HG03460 (cell line): ENCODE measurements around the gene C7orf33.
"Not testable (repeated sequence)": the region's sequence is repeated elsewhere in the genome, so short reads cannot be mapped to it uniquely, and the experiment has no call there.

Source experiments
- ATAC-seq: cut with Tn5 transposase; IDR thresholded peaks from one replicate; pipeline ENCODE4 v1.9.1; 2021; ENCODE audit not compliant: unreplicated experiment

The C7orf33 gene

DNA sequence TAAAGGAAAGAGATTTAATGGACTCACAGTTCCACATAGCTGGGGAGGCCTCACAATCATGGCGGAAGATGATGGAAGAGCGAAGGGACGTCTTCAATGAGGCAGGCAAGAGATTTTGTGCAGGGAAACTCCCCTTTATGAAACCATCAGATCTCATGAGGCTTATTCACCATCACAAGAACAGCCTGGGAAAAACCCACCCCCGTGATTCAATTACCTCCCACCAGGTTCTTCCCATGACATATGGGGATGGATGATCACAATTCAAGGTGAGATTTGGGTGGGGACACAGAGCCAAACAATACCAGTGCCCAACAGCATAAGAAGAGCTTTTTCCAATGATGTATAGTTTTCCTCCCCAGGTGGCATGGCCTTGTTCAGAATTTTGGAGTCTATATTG is 11.2 kb upstream of the C7orf33 start:
- ATAC-seq: no peak

GRCh38 chr7:148580446-148580845 is 10.1 kb upstream of the C7orf33 start:
- no peak for ATAC-seq

GRCh38 chr7:148581624-148582023 is 8.9 kb upstream of the C7orf33 start:
- no peak for ATAC-seq

GRCh38 chr7:148584154-148584827 is 6.3 kb upstream of the C7orf33 start:
- peak; percentile 89 for ATAC-seq

GRCh38 chr7:148585399-148585798 is 5.2 kb upstream of the C7orf33 start:
- ATAC-seq: no peak

GRCh38 chr7:148587076-148587475 is 3.5 kb upstream of the C7orf33 start:
- no peak for ATAC-seq

- no peak for ATAC-seq
These were observed 2.4 kb upstream of the C7orf33 start for GRCh38 chr7:148588168-148588567.

GRCh38 chr7:148588670-148589131 is 1.9 kb upstream of the C7orf33 start:
- ATAC-seq: no peak

DNA sequence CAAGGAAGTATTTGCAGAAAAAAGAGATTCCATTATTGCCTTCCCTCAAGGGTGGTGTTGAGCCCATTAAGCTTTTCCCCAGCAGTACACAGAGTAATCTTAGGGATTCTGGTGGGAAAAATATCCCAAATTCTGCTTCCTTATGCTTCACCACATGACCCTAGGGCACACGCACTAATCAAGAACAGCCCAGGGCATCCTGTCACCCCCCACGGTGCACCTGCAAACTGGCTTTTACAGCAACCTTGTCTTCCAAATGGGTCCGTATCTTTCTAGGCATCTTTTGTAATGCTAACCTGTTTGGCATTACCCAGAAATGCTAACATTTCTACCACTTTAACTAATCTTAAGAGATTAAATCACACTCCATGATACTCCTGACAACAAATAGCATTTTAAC is 926 bp upstream of the C7orf33 start:
- ATAC-seq: no peak

GRCh38 chr7:148596354-148596753 is 5.8 kb downstream of the C7orf33 start:
- ATAC-seq: not testable (repeated sequence)

DNA sequence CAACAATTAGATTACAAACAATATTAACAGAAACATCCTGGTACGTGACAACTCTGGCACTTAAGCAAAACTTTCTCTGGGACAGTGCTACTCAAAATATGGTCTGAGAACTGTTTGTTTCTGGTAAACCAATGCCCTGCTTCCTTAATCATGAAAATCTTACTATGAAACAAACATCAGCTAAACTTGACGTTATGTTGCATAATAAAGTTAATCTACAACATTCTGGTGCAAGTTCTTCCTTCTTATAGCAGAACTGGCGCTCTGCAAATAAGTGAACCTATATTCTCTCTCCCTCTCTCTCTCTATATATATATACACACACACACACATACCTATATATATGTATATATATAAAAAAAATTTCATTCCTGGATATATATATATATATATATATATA is 7.8 kb downstream of the C7orf33 start:
- ATAC-seq: no peak

GRCh38 chr7:148605350-148605749 is 14.8 kb downstream of the C7orf33 start:
- no peak for ATAC-seq

GRCh38 chr7:148607151-148607661 is 16.6 kb downstream of the C7orf33 start:
- ATAC-seq: no peak

GRCh38 chr7:148609045-148609725 is 18.6 kb downstream of the C7orf33 start:
- ATAC-seq: no peak

DNA sequence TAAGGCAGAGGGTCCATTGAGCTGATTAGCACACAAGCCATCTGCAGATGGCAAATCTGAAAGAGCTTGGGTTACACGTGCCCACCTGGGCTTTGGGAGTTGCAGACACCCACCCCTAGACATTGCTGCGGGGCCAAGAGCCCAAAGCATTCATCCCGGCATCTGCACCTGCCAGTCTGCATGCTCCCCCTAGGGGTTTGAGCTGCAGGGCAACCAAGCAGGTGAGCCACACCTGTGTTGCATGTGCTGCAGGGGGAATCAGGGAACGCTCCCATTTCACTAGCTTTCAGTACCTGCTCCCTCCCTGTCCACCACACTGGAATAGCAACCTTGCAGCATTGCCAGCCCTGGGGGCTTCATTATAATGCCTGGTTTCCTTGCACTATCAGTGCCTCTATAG is 21.1 kb downstream of the C7orf33 start:
- ATAC-seq: no peak

GRCh38 chr7:148615085-148615730 is 24.6 kb downstream of the C7orf33 start:
- no peak for ATAC-seq

DNA sequence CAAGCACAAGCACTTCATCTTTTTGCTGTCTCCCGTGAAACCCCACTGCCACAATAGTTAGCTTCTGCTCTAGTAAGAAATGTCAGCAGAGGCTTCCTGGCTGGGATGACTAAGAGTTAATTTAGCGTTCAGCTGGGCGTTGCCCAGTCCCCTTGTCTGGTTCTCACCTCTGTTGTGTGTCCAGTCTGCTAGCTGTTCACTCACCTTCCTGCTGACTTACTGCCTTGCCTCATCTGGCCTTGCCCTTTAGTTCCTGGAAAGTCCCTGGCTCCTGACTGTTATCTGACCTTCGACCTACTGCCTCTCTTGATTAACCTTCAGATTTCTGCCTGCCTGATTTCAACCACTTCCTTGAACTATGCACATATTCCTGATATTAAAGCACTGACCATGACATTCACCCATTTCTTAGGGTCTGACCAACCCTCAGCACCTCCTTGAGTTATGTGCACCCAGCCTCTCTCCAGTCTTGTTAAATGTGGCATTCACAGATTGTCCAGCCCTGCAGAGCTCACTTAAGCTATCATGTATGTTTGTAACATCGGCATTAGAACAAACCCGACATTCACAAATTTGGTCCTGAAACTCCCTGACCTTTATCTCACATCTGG is 30.3 kb downstream of the C7orf33 start:
- ATAC-seq: no peak

GRCh38 chr7:148621563-148621962 is 31.0 kb downstream of the C7orf33 start:
- ATAC-seq: no peak

GRCh38 chr7:148622887-148623585 is 32.5 kb downstream of the C7orf33 start:
- no peak for ATAC-seq

DNA sequence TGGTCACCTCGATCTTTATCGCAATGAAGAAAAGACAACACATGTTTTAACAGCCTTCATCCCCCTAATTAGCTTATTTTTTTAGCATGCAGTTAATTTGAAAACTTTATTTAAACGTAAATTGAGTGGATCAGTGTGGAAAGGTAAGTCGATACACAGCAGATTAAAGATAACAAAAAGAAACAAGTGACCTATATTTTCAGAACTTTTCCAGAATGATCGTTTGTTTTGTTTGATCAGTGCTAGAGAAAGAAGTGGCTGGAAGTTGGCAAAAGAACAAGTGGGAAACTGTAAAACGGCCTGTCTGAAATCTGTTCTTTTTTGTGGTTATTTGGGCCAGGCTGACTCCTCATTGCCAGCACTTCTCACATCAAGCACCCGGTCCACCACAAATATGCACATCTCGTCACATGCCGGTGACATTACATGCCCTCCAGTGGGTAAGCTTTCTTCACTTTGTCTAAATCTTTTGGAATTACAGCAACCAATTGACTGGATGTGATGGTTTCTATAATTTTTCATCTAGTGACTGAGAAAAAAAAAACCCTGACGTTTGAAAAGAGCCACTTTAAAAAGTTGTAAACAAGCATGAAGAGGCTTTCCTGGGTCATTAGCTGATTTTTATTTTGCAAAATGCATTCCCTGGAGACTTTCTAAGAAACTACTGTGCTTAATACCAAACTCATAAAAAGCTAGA is 33.2 kb downstream of the C7orf33 start:
- no peak for ATAC-seq
